Cortex of kidney (tissue), 1 donor: ENCODE results near the gene CNTN5.

Experiments
- DNase-seq: peaks from one replicate; lab custom pipeline; 2025; lab: John Stamatoyannopoulos, UW

The CNTN5 gene

GRCh38 chr11:100094121-100094865 lies 1073.5 kb downstream of the CNTN5 start:
- DNase-seq, result no peak

GRCh38 chr11:100095809-100096208 lies 1075.1 kb downstream of the CNTN5 start:
- no peak for DNase-seq

GRCh38 chr11:100098560-100098959 lies 1077.8 kb downstream of the CNTN5 start:
- no peak for DNase-seq

GRCh38 chr11:100105255-100105981 lies 1084.7 kb downstream of the CNTN5 start:
- no peak for DNase-seq

GRCh38 chr11:100105982-100106358 lies 1085.2 kb downstream of the CNTN5 start:
- no peak for DNase-seq

- DNase-seq, result no peak
Measured at GRCh38 chr11:100119176-100119575, 1098.4 kb downstream of the CNTN5 start.

GRCh38 chr11:100133114-100133513 lies 1112.4 kb downstream of the CNTN5 start:
- DNase-seq, result no peak

GRCh38 chr11:100141201-100141600 lies 1120.5 kb downstream of the CNTN5 start:
- no peak for DNase-seq

GRCh38 chr11:100151944-100152343 lies 1131.2 kb downstream of the CNTN5 start:
- DNase-seq, result no peak

- no peak for DNase-seq
Measured at GRCh38 chr11:100152766-100153165, 1132.0 kb downstream of the CNTN5 start.

- no peak for DNase-seq
Measured at GRCh38 chr11:100163471-100163870, 1142.7 kb downstream of the CNTN5 start.

GRCh38 chr11:100174881-100175280 lies 1154.1 kb downstream of the CNTN5 start:
- no peak for DNase-seq

- no peak for DNase-seq
Measured at GRCh38 chr11:100176456-100176855, 1155.7 kb downstream of the CNTN5 start.

- DNase-seq, result no peak
Measured at GRCh38 chr11:100177651-100178050, 1156.9 kb downstream of the CNTN5 start.

- DNase-seq, result no peak
Measured at GRCh38 chr11:100182350-100182749, 1161.6 kb downstream of the CNTN5 start.

GRCh38 chr11:100182927-100183326 lies 1162.2 kb downstream of the CNTN5 start:
- DNase-seq, result no peak

GRCh38 chr11:100185588-100185987 lies 1164.8 kb downstream of the CNTN5 start:
- DNase-seq, result no peak

GRCh38 chr11:100188137-100188783 lies 1167.5 kb downstream of the CNTN5 start:
- no peak for DNase-seq

- no peak for DNase-seq
Measured at GRCh38 chr11:100190395-100190794, 1169.6 kb downstream of the CNTN5 start.

- DNase-seq, result no peak
Measured at GRCh38 chr11:100192181-100192580, 1171.4 kb downstream of the CNTN5 start.

GRCh38 chr11:100203789-100204188 lies 1183.0 kb downstream of the CNTN5 start:
- no peak for DNase-seq

GRCh38 chr11:100205926-100206325 lies 1185.2 kb downstream of the CNTN5 start:
- no peak for DNase-seq

GRCh38 chr11:100208207-100208606 lies 1187.5 kb downstream of the CNTN5 start:
- DNase-seq, result no peak
